Measurements from ENCODE around the gene JUN. TPM values are rescaled to one million over a fixed set of nuclear protein-coding genes. Genes with fewer than 3 reads are reported as not detected.

The JUN gene
- total and polyA plus RNA-seq, 2 of the 13 experiments (the other 11 are each of a cell fraction or from before 2014, with no cell fraction given) = 18.2 to 22.3 TPM

GRCh38 chr1:58783993-58784757 lies at the start of gene JUN (continued):
- TF ChIP-seq ZNF713 (CRISPR knock-in tag; IDR thresholded peaks at IDR 0.05) = peak; percentile 30; the same call in 1 of the 2 replicates
- no peak for TF ChIP-seq EZH2 (conservative IDR thresholded peaks at IDR 0.05; ENCODE audit: low read depth, low read length)
- TF ChIP-seq RFXAP (CRISPR knock-in tag; IDR thresholded peaks at IDR 0.05; ENCODE audit: borderline replicate concordance) = peak; percentile 59
- TF ChIP-seq MIER2 (CRISPR knock-in tag; IDR thresholded peaks at IDR 0.05) = no peak
- TF ChIP-seq MBNL3 (CRISPR knock-in tag; conservative IDR thresholded peaks at IDR 0.05) = no peak
- no peak for TF ChIP-seq ZBTB33 (CRISPR knock-in tag; IDR thresholded peaks at IDR 0.05)
- TF ChIP-seq SKI (IDR thresholded peaks at IDR 0.05; ENCODE audit: partially characterized antibody) = peak; percentile 95
- peak; percentile 99 for TF ChIP-seq ATF7 (IDR thresholded peaks at IDR 0.05)
- peak; percentile 100 for TF ChIP-seq ATF7 (CRISPR knock-in tag; IDR thresholded peaks at IDR 0.05)
- peak; percentile 58 for TF ChIP-seq ZFX (CRISPR knock-in tag; IDR thresholded peaks at IDR 0.05; ENCODE audit: low read depth)
- no peak for TF ChIP-seq MZF1 (CRISPR knock-in tag; IDR thresholded peaks at IDR 0.05; ENCODE audit: borderline replicate concordance)
- 0 out of 2 replicates have a peak, but pooled peaks have one; percentile 20 for TF ChIP-seq ZNF614 (CRISPR knock-in tag; IDR thresholded peaks at IDR 0.05; ENCODE audit: borderline replicate concordance)
- TF ChIP-seq KAT2B (IDR thresholded peaks at IDR 0.05; ENCODE audit: borderline replicate concordance, low read depth, low read length) = no peak
- no peak for TF ChIP-seq STAT5B (CRISPR knock-in tag; IDR thresholded peaks at IDR 0.05)
- peak; percentile 32 for TF ChIP-seq GABPA (IDR thresholded peaks at IDR 0.05; ENCODE audit: low read depth, low read length)
- TF ChIP-seq GABPA (CRISPR knock-in tag; IDR thresholded peaks at IDR 0.05; ENCODE audit: low read depth) = peak; percentile 78
- TF ChIP-seq KDM1A (CRISPR knock-in tag; IDR thresholded peaks at IDR 0.05) = no peak
- TF ChIP-seq SATB2 (CRISPR knock-in tag; IDR thresholded peaks at IDR 0.05) = no peak
- TF ChIP-seq ELF1 (CRISPR knock-in tag; IDR thresholded peaks at IDR 0.05) = peak; percentile 50; the same call in 1 of the 2 replicates
- TF ChIP-seq FOXP1 (IDR thresholded peaks at IDR 0.05) = no peak
- no peak for TF ChIP-seq FOXP1 (CRISPR knock-in tag; IDR thresholded peaks at IDR 0.05)
- no peak for TF ChIP-seq HNRNPH1 (optimal IDR thresholded peaks at IDR 0.05; ENCODE audit: low read depth, low read length)
- TF ChIP-seq HMGXB3 (CRISPR knock-in tag; IDR thresholded peaks at IDR 0.05; ENCODE audit: borderline replicate concordance) = no peak
- peak; percentile 65; the same call in 1 of the 3 replicates for TF ChIP-seq MXI1 (IDR thresholded peaks at IDR 0.05; ENCODE audit: borderline replicate concordance, low read depth, low read length)
- no peak; the same call in none of the 2 replicates for TF ChIP-seq IKZF5 (CRISPR knock-in tag; IDR thresholded peaks at IDR 0.05)

All from HepG2 (cell line).